Measurements from ENCODE around the gene PIK3R6. TPM values are rescaled to one million over a fixed set of nuclear protein-coding genes. Genes with fewer than 3 reads are reported as not detected.

The PIK3R6 gene
- total and polyA plus RNA-seq, 10 of the 15 experiments (the other 5 are each of a cell fraction or from before 2014, with no cell fraction given), result 6.7 to 146 (median 68.2) TPM

GRCh38 chr17:8894673-8895578, 27.5 kb upstream of the PIK3R6 start (continued):
- TF ChIP-seq LARP7 (IDR thresholded peaks at IDR 0.05) (no peak), MEF2A (IDR thresholded peaks at IDR 0.05; ENCODE audit: insufficient read depth, low read depth, low read length) (peak; percentile 69; the same call in 1 of the 2 replicates), NRF1 (conservative IDR thresholded peaks at IDR 0.05; ENCODE audit: low read depth, low read length) (no peak), HDAC2 (IDR thresholded peaks at IDR 0.05) (no peak), CREB1 (IDR thresholded peaks at IDR 0.05; ENCODE audit: low read depth) (peak; percentile 63; the same call in 1 of the 2 replicates), YBX1 (IDR thresholded peaks at IDR 0.05) (no peak), YY1 (IDR thresholded peaks at IDR 0.05; ENCODE audit: low read depth, low read length) (peak; percentile 63; the same call in 1 of the 2 replicates), USF2 (IDR thresholded peaks at IDR 0.05; ENCODE audit: borderline replicate concordance, low read depth, low read length) (no peak), POU2F2 (IDR thresholded peaks at IDR 0.05; ENCODE audit: borderline replicate concordance, low read depth, low read length) (peak; percentile 30; the same call in 1 of the 3 replicates), CBX5 (IDR thresholded peaks at IDR 0.05; ENCODE audit: low read depth) (no peak), CHD1 (IDR thresholded peaks at IDR 0.05; ENCODE audit: low read depth, low read length) (no peak), RB1 (IDR thresholded peaks at IDR 0.05; ENCODE audit: borderline replicate concordance) (no peak), ZBTB33 (IDR thresholded peaks at IDR 0.05) (peak; percentile 86; the same call in 1 of the 2 replicates), NKRF (conservative IDR thresholded peaks at IDR 0.05) (no peak), ZNF24 (IDR thresholded peaks at IDR 0.05) (no peak), E4F1 (IDR thresholded peaks at IDR 0.05; ENCODE audit: borderline replicate concordance, partially characterized antibody) (no peak), NFIC (IDR thresholded peaks at IDR 0.05; ENCODE audit: low read depth, low read length) (peak; percentile 56; the same call in 1 of the 2 replicates), ZNF207 (IDR thresholded peaks at IDR 0.05; ENCODE audit: borderline replicate concordance) (0 out of 2 replicates have a peak, but pooled peaks have one; percentile 30), IRF3 (IDR thresholded peaks at IDR 0.05) (no peak), SRF (IDR thresholded peaks at IDR 0.05; ENCODE audit: low read depth in 2 of 2, low read length in 2 of 2) (no peak), TCF7 (IDR thresholded peaks at IDR 0.05; ENCODE audit: borderline replicate concordance) (no peak), SMC3 (IDR thresholded peaks at IDR 0.05; ENCODE audit: borderline replicate concordance, low read length) (peak; percentile 94)

Data from GM12878 (cell line).